HEK293T (cell line): Measurements from ENCODE around the gene ALDH2.

Source experiments
- CTCF ChIA-PET: fragments of 350-600 bp; formaldehyde crosslinking; extraction: SDS; loops from one replicate; lab custom pipeline; 2021; ENCODE audit warnings: antibody characterized with exemption, inconsistent platforms; lab: Yijun Ruan, JAX
- POLR2A ChIA-PET: fragments of 350-600 bp; formaldehyde crosslinking; extraction: SDS; loops from one replicate; lab custom pipeline; 2020; ENCODE audit warnings: antibody characterized with exemption, inconsistent platforms; lab: Yijun Ruan, JAX
- DNase-seq: peaks from one replicate; pipeline ENCODE4 v3.0.0; 2012; ENCODE audit warnings: mixed read lengths; ENCODE audit errors: extremely low spot score
- ARNT ChIP-seq: fragments of 450-650 bp; IDR thresholded peaks from 2 replicates; pipeline ENCODE4 v1.6.1; 2017; ENCODE audit warnings: mild to moderate bottlenecking
- BHLHE40 ChIP-seq: fragments of 450-650 bp; IDR thresholded peaks from 2 replicates; pipeline ENCODE4 v1.6.1; 2016; ENCODE audit warnings: mild to moderate bottlenecking, moderate library complexity, borderline replicate concordance
- CTBP1 ChIP-seq: fragments of 450-650 bp; IDR thresholded peaks from 2 replicates; pipeline ENCODE4 v1.6.1; 2016; ENCODE audit warnings: borderline replicate concordance
- ELF4 ChIP-seq: fragments of 450-650 bp; IDR thresholded peaks from 2 replicates; pipeline ENCODE4 v1.6.1; 2017; ENCODE audit warnings: antibody characterized with exemption
- FOXA1 ChIP-seq: fragments of 450-650 bp; IDR thresholded peaks from 2 replicates; pipeline ENCODE4 v1.6.1; 2016; ENCODE audit warnings: mild to moderate bottlenecking
- FOXK2 ChIP-seq: fragments of 450-650 bp; IDR thresholded peaks from 2 replicates; pipeline ENCODE4 v1.6.1; 2016; ENCODE audit warnings: mild to moderate bottlenecking
- FOXM1 ChIP-seq: fragments of 450-650 bp; IDR thresholded peaks from 2 replicates; pipeline ENCODE4 v1.6.1; 2017; ENCODE audit warnings: mild to moderate bottlenecking, borderline replicate concordance
- HDGF ChIP-seq: fragments of 450-650 bp; IDR thresholded peaks from 2 replicates; pipeline ENCODE4 v1.6.1; 2017; ENCODE audit warnings: antibody characterized with exemption, borderline replicate concordance
- L3MBTL2 ChIP-seq: fragments of 450-650 bp; conservative IDR thresholded peaks from 2 replicates; pipeline ENCODE4 v1.6.1; 2016; ENCODE audit warnings: mild to moderate bottlenecking
- LEF1 ChIP-seq: fragments of 450-650 bp; IDR thresholded peaks from 2 replicates; pipeline ENCODE4 v1.6.1; 2017; ENCODE audit warnings: mild to moderate bottlenecking, borderline replicate concordance
- NFRKB ChIP-seq: fragments of 450-650 bp; IDR thresholded peaks from 2 replicates; pipeline ENCODE4 v1.6.1; 2016; ENCODE audit warnings: mild to moderate bottlenecking, moderate library complexity
- PKNOX1 ChIP-seq: fragments of 450-650 bp; IDR thresholded peaks from 2 replicates; pipeline ENCODE4 v1.6.1; 2016
- SP1 ChIP-seq: fragments of 450-650 bp; IDR thresholded peaks from 2 replicates; pipeline ENCODE4 v1.6.1; 2017
- SUZ12 ChIP-seq: fragments of 450-650 bp; IDR thresholded peaks from 2 replicates; pipeline ENCODE4 v1.6.1; 2016; ENCODE audit warnings: mild to moderate bottlenecking
- TARDBP ChIP-seq: fragments of 450-650 bp; IDR thresholded peaks from 2 replicates; pipeline ENCODE4 v1.6.1; 2016
- ZNF384 ChIP-seq: fragments of 450-650 bp; IDR thresholded peaks from 2 replicates; pipeline ENCODE4 v1.6.1; 2016

ALDH2 gene

GRCh38 chr12:111748867-111749266 is 17.9 kb upstream of the ALDH2 start:
- TF ChIP-seq LEF1 (no peak), HDGF (no peak), SUZ12 (no peak), ARNT (no peak)
- POLR2A ChIA-PET = no interaction called here
- CTCF ChIA-PET = no interaction called here
- DNase-seq = no peak

- POLR2A ChIA-PET = no interaction called here
- CTCF ChIA-PET = no interaction called here
- no peak for DNase-seq
- no peak for TF ChIP-seq BHLHE40
- no peak for TF ChIP-seq NFRKB
- TF ChIP-seq FOXM1 = no peak
- TF ChIP-seq PKNOX1 = no peak
- no peak for TF ChIP-seq LEF1
- TF ChIP-seq SUZ12 = no peak
- no peak for TF ChIP-seq ELF4
- no peak for TF ChIP-seq HDGF
- TF ChIP-seq CTBP1 = no peak
- no peak for TF ChIP-seq ZNF384
- TF ChIP-seq L3MBTL2 = no peak
- no peak for TF ChIP-seq SP1
- TF ChIP-seq FOXK2 = no peak
- TF ChIP-seq FOXA1 = no peak
- no peak for TF ChIP-seq ARNT
Measured at GRCh38 chr12:111749391-111749790, 17.3 kb upstream of the ALDH2 start.

- peak; percentile 73 for DNase-seq
Measured at GRCh38 chr12:111753144-111753881, 13.4 kb upstream of the ALDH2 start.

GRCh38 chr12:111754671-111755070 is 12.1 kb upstream of the ALDH2 start:
- POLR2A ChIA-PET = interaction anchor here (1.0 kb wide), 1 partner anchor 12 kb away, joined by 4 read pairs; the partner anchor contains the start of gene ALDH2
- TF ChIP-seq ARNT (no peak), BHLHE40 (no peak), NFRKB (no peak), HDGF (no peak), LEF1 (no peak), FOXK2 (no peak), FOXA1 (no peak), FOXM1 (no peak), L3MBTL2 (no peak), SUZ12 (no peak)
- no peak for DNase-seq
- CTCF ChIA-PET = interaction anchor here (0.5 kb wide), 1 partner anchor 783 kb away, joined by 3 read pairs; no protein-coding TSS in a partner anchor

More at GRCh38 chr12:111753144-111753881, 13.4 kb upstream of the ALDH2 start:
- TF ChIP-seq BHLHE40 = no peak
- TF ChIP-seq ELF4 = no peak
- TF ChIP-seq TARDBP = no peak
- no peak for TF ChIP-seq FOXK2
- no peak for TF ChIP-seq PKNOX1
- ChIA-PET CTCF (interaction anchor here (0.6 to 0.8 kb wide), 4 partner anchors 59 to 672 kb away, joined by 3 to 5 read pairs (median 3); no protein-coding TSS in a partner anchor), POLR2A (interaction anchor here (0.8 to 1.0 kb wide), 2 partner anchors 14 to 60 kb away, joined by 3 to 4 read pairs; partner anchors contain the start of gene ALDH2)

- DNase-seq = no peak
- TF ChIP-seq FOXK2 = no peak
- TF ChIP-seq BHLHE40 = no peak
- no peak for TF ChIP-seq HDGF
- no peak for TF ChIP-seq TARDBP
- TF ChIP-seq ZNF384 = no peak
- no peak for TF ChIP-seq NFRKB
- no peak for TF ChIP-seq FOXM1
- ChIA-PET CTCF (no interaction called here), POLR2A (interaction anchor here (1.3 kb wide), 1 partner anchor 10 kb away, joined by 3 read pairs; the partner anchor contains the start of gene ALDH2)
Measured at GRCh38 chr12:111756196-111756595, 10.5 kb upstream of the ALDH2 start.

- no peak for TF ChIP-seq FOXA1
- no peak for TF ChIP-seq ARNT
- TF ChIP-seq SUZ12 = no peak
- TF ChIP-seq SP1 = no peak
- TF ChIP-seq TARDBP = no peak
- TF ChIP-seq ELF4 = no peak
- no peak for TF ChIP-seq PKNOX1
- no peak for TF ChIP-seq L3MBTL2
- no peak for TF ChIP-seq CTBP1
- ChIA-PET CTCF (no interaction called here), POLR2A (interaction anchor here (1.3 kb wide), 1 partner anchor 10 kb away, joined by 3 read pairs; the partner anchor contains the start of gene ALDH2)
- DNase-seq = no peak
Measured at GRCh38 chr12:111756681-111757080, 10.1 kb upstream of the ALDH2 start.
